GM12878 (cell line): ENCODE data around the gene PSMB3. TPM values are rescaled to one million over a fixed set of nuclear protein-coding genes. Genes with fewer than 3 reads are reported as not detected.
"Not testable (repeated sequence)": the region's sequence is repeated elsewhere in the genome, so short reads cannot be mapped to it uniquely, and the experiment has no call there.

Experiments used
- ATAC-seq: fragments of 200-7000 bp; cut with Tn5 transposase; 3 replicates; pipeline ENCODE4 v1.9.1; 2020; ENCODE audit warnings: mild to moderate bottlenecking, moderate library complexity
- BruUV-seq: library from RNA; stranded (reverse); fragments of 400-500 nt; replicated peaks from 2 replicates; lab custom pipeline; 2021; lab: Mats Ljungman, UMichigan
- CTCF ChIA-PET: fragments of 300-600 bp; sonication (Branson Sonifier 250); formaldehyde crosslinking; extraction: SDS; loops from one replicate; lab custom pipeline; 2021; ENCODE audit warnings: inconsistent platforms; lab: Yijun Ruan, JAX
- POLR2A ChIA-PET: fragments of 350-600 bp; formaldehyde crosslinking; extraction: SDS; loops from one replicate; lab custom pipeline; 2021; ENCODE audit warnings: inconsistent platforms; lab: Charles Lee
- RAD21 ChIA-PET: fragments of 300-600 bp; sonication (Branson Sonifier 250); formaldehyde crosslinking; loops from one replicate; lab custom pipeline; 2023; ENCODE audit warnings: antibody characterized with exemption; ENCODE audit not compliant: unreplicated experiment; lab: Charles Lee
- SMC1A ChIA-PET: fragments of 300-600 bp; sonication (Branson Sonifier 250); formaldehyde crosslinking; loops from one replicate; lab custom pipeline; 2023; ENCODE audit not compliant: unreplicated experiment, uncharacterized antibody; lab: Charles Lee
- DNase-seq: peaks from one replicate; pipeline ENCODE4 v3.0.0-alpha.2; 2011; ENCODE audit warnings: low read depth, low spot score
- FAIRE-seq: peaks from 3 replicates; lab custom pipeline; 2011; peaks lifted over from hg19 to GRCh38; lab: Jason Lieb, UNC
- H2AFZ ChIP-seq: 2 replicates; pipeline ENCODE4 v1.6.0; 2011; ENCODE audit warnings: low read depth, low read length, control low read depth; ENCODE audit not compliant: control insufficient read depth
- H3K27ac ChIP-seq: 2 replicates; pipeline ENCODE4 v1.5.1; 2011; ENCODE audit warnings: control low read depth; ENCODE audit not compliant: control insufficient read depth, insufficient read depth
- H3K27me3 ChIP-seq, 2 experiments: replicated peaks in 1 of 2; 2 replicates each; pipeline versions ENCODE4 v1.6.0 to v1.6.1; 2011; ENCODE audit warnings: low read length in 1 of 2; ENCODE audit not compliant: control insufficient read depth in 2 of 2, insufficient read depth in 2 of 2
- H3K36me3 ChIP-seq, 2 experiments: 2 replicates each; pipeline ENCODE4 v1.5.1; 2011; ENCODE audit warnings: low read length in 1 of 2; ENCODE audit not compliant: control insufficient read depth in 2 of 2, insufficient read depth in 2 of 2
- H3K4me1 ChIP-seq: 2 replicates; pipeline ENCODE4 v1.6.1; 2011; ENCODE audit warnings: mild to moderate bottlenecking, low read length, moderate library complexity, mixed read lengths; ENCODE audit not compliant: control insufficient read depth, insufficient read depth
- H3K4me2 ChIP-seq: 2 replicates; pipeline ENCODE4 v1.6.0; 2011; ENCODE audit warnings: control low read depth; ENCODE audit not compliant: control insufficient read depth, insufficient read depth
- H3K4me3 ChIP-seq: fragments of 200-600 bp; sonication (generic); 2 replicates; pipeline ENCODE4 v1.5.1; 2016
- H3K79me2 ChIP-seq: 2 replicates; pipeline ENCODE4 v1.6.0; 2011; ENCODE audit warnings: low read length; ENCODE audit not compliant: control insufficient read depth, insufficient read depth
- H3K9ac ChIP-seq: 2 replicates; pipeline ENCODE4 v1.8.0; 2011; ENCODE audit warnings: low read length, control low read depth, mixed read lengths; ENCODE audit not compliant: control insufficient read depth, insufficient read depth
- H3K9me3 ChIP-seq: replicated peaks from 3 replicates; pipeline ENCODE4 v1.5.1; 2011; ENCODE audit warnings: mild to moderate bottlenecking, low read length; ENCODE audit not compliant: control insufficient read depth, insufficient read depth
- H4K20me1 ChIP-seq: 2 replicates; pipeline ENCODE4 v1.6.0; 2011; ENCODE audit not compliant: control insufficient read depth, insufficient read depth
- ATF2 ChIP-seq: IDR thresholded peaks from 2 replicates; pipeline ENCODE4 v1.6.1; 2012; ENCODE audit warnings: low read length, inconsistent platforms
- DPF2 ChIP-seq: fragments of 450-650 bp; IDR thresholded peaks from 2 replicates; pipeline ENCODE4 v1.6.1; 2017; ENCODE audit warnings: mild to moderate bottlenecking
- EGR1 ChIP-seq, 2 experiments: IDR thresholded peaks; 1 replicate in 1 of 2; 2 replicates in 1 of 2; pipeline ENCODE4 v1.6.1; 2011 to 2012; ENCODE audit warnings: low read depth in 2 of 2, low read length in 2 of 2, borderline replicate concordance in 1 of 2, mild to moderate bottlenecking in 1 of 2, moderate library complexity in 1 of 2
- FOXM1 ChIP-seq: IDR thresholded peaks from 2 replicates; pipeline ENCODE4 v1.6.1; 2012; ENCODE audit warnings: low read depth, mild to moderate bottlenecking, inconsistent platforms, low read length, moderate library complexity
- HDGF ChIP-seq: fragments of 450-650 bp; IDR thresholded peaks from 2 replicates; pipeline ENCODE4 v1.6.1; 2016; ENCODE audit warnings: antibody characterized with exemption
- LARP7 ChIP-seq: fragments of 450-650 bp; IDR thresholded peaks from 2 replicates; pipeline ENCODE4 v1.6.1; 2017; ENCODE audit warnings: mild to moderate bottlenecking
- ZNF687 ChIP-seq: fragments of 450-650 bp; IDR thresholded peaks from 2 replicates; pipeline ENCODE4 v1.6.1; 2017; ENCODE audit warnings: mild to moderate bottlenecking, moderate library complexity
- WGBS: methylation state at CpG from one replicate; pipeline ENCODE4 v1.1.6; 2016; ENCODE audit warnings: low lambda C conversion rate; ENCODE audit not compliant: insufficient replicate concordance, insufficient coverage; ENCODE audit errors: missing lambda C conversion rate; 5-methylcytosine and 5-hydroxymethylcytosine counted together
- in situ Hi-C: fragments of 300-500 bp; cut with MboI; formaldehyde crosslinking; loops from 9 replicates; pipeline ENCODE4 v1.14.3; 2018; ENCODE audit warnings: mixed read lengths
- intact Hi-C: fragments of 100-400 bp; cut with micrococcal nuclease; formaldehyde crosslinking; loops from one replicate; pipeline ENCODE4 v1.14.2; 2022; ENCODE audit not compliant: unreplicated experiment
- polyA plus RNA-seq, 11 experiments: library from polyadenylated mRNA; depleted of rRNA in 4 of 11; unstranded in 6 of 11; stranded (reverse) in 5 of 11; fragments of >200 nt; fragmentation: Nextera tagmentation in 4 of 11; fragmentation: Illumina TruSeq in 1 of 11; extraction: Ambion mirVana in 4 of 11; extraction: Trizol in 1 of 11; gene quantifications; 1 replicate in 1 of 11; 2 replicates in 10 of 11; pipeline versions ENCODE4 v1.2.1 to v1.2.3, GENCODE V29; 2011 to 2016; ENCODE audit warnings: inconsistent platforms in 2 of 11, missing spikeins in 2 of 11, low read depth in 1 of 11
- total RNA-seq, 4 experiments: library from RNA; depleted of rRNA in 3 of 4; stranded (reverse); fragments of >200 nt in 3 of 4; fragmentation: Illumina TruSeq in 1 of 4; extraction: Trizol in 1 of 4; gene quantifications; 2 replicates each; pipeline versions ENCODE4 v1.2.1 to v1.2.3, GENCODE V29; 2013 to 2021
- TF ChIP-seq, protein P1 (sequence below): fragments of 450-650 bp; IDR thresholded peaks from 2 replicates; pipeline ENCODE4 v1.6.1; 2018; ENCODE audit warnings: mild to moderate bottlenecking, low read depth, moderate library complexity; ENCODE audit not compliant: partially characterized antibody

PSMB3 gene
- total and polyA plus RNA-seq, 10 of the 15 experiments (the other 5 are each of a cell fraction or from before 2014, with no cell fraction given) = 300 to 2,130 (median 490) TPM

DNA sequence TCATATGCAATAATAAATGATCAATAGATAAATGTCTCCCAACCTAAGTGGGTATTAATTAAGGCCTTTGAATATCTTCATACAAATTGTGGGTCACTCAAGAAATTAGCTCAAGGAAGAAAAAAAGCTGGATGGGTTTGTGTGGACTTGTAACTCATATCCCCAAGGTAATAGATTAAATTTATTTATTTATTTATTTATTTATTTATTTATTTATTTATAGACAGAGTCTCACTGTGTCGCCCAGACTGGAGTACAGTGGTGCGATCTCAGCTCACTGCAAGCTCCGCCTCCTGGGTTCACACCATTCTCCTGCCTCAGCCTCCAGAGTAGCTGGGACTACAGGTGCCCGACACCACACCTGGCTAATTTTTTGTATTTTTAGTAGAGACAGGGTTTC is 35.5 kb downstream of the PSMB3 start:
- peaks cover 11 to 14% of the 10 kb centered on the region in 2 experiments; a peak in 3 of 4 replicates for H3K36me3 ChIP-seq
- H3K79me2 ChIP-seq, H2AFZ ChIP-seq, H3K27ac ChIP-seq, H3K9ac ChIP-seq, DNase-seq, CTCF ChIA-PET, H3K27me3 ChIP-seq, H4K20me1 ChIP-seq, H3K4me2 ChIP-seq, ATAC-seq, H3K4me3 ChIP-seq, RAD21 ChIA-PET, in situ Hi-C loops, BruUV-seq, H3K9me3 ChIP-seq, intact Hi-C loops, H3K4me1 ChIP-seq, FAIRE-seq: not testable (repeated sequence)
- ChIA-PET POLR2A (interaction anchor here (0.6 to 1.5 kb wide), 3 partner anchors 12 to 409 kb away, joined by 3 to 4 read pairs (median 3); no protein-coding TSS in a partner anchor), SMC1A (interaction anchor here (1.0 to 1.3 kb wide), 2 partner anchors 24 to 36 kb away, joined by 3 read pairs; partner anchors contain the start of gene PSMB3)
- 98% methylated on average over 4 of the region's 4 CpGs for WGBS

- CTCF ChIA-PET = interaction anchor here (0.9 kb wide), 1 partner anchor 455 kb away, joined by 3 read pairs; no protein-coding TSS in a partner anchor
- H3K9me3 ChIP-seq = no peaks in the 10 kb centered on the region
- TF ChIP-seq HDGF = no peak
- TF ChIP-seq, protein P1, sequence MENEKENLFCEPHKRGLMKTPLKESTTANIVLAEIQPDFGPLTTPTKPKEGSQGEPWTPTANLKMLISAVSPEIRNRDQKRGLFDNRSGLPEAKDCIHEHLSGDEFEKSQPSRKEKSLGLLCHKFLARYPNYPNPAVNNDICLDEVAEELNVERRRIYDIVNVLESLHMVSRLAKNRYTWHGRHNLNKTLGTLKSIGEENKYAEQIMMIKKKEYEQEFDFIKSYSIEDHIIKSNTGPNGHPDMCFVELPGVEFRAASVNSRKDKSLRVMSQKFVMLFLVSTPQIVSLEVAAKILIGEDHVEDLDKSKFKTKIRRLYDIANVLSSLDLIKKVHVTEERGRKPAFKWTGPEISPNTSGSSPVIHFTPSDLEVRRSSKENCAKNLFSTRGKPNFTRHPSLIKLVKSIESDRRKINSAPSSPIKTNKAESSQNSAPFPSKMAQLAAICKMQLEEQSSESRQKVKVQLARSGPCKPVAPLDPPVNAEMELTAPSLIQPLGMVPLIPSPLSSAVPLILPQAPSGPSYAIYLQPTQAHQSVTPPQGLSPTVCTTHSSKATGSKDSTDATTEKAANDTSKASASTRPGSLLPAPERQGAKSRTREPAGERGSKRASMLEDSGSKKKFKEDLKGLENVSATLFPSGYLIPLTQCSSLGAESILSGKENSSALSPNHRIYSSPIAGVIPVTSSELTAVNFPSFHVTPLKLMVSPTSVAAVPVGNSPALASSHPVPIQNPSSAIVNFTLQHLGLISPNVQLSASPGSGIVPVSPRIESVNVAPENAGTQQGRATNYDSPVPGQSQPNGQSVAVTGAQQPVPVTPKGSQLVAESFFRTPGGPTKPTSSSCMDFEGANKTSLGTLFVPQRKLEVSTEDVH = no peak
- TF ChIP-seq EGR1 (IDR thresholded peaks at IDR 0.05; ENCODE audit: borderline replicate concordance in 1 of 2, low read depth in 2 of 2, low read length in 2 of 2) = no peak
- TF ChIP-seq FOXM1 = no peak
- no peak for TF ChIP-seq LARP7
- TF ChIP-seq DPF2 = no peak
- no peak for TF ChIP-seq ATF2
- no peak for TF ChIP-seq ZNF687
Measured at GRCh38 chr17:38789185-38789584, 36.6 kb downstream of the PSMB3 start.

More at GRCh38 chr17:38789185-38789584, 36.6 kb downstream of the PSMB3 start:
- Histone ChIP-seq H4K20me1 (no peaks in the 10 kb centered on the region), H3K36me3 (peaks cover 7 to 9% of the 10 kb centered on the region in 2 experiments; a peak in 3 of 4 replicates), H3K9ac (no peak overlapping the region), H3K4me1 (no peaks in the 10 kb centered on the region; the same call in 1 of the 2 replicates), H3K27ac (no peak overlapping the region), H3K79me2 (peaks cover 2% of the 10 kb centered on the region), H3K4me2 (no peak overlapping the region), H2AFZ (no peak overlapping the region), H3K27me3 (no peaks in the 10 kb centered on the region), H3K4me3 (no peak overlapping the region)
- intact Hi-C loops (no loop called here), in situ Hi-C loops (no loop called here)
- no peak for DNase-seq
- POLR2A ChIA-PET = no interaction called here
- RAD21 ChIA-PET = no interaction called here
- no peak for ATAC-seq
- SMC1A ChIA-PET = interaction anchor here (0.6 to 1.1 kb wide), 3 partner anchors 13 to 617 kb away, joined by 3 read pairs; no protein-coding TSS in a partner anchor
- 67% methylated on average over 1 of the region's 1 CpG for WGBS
- no TSS peak for BruUV-seq
- no peak for FAIRE-seq
